Neuron (in vitro differentiated cells): ENCODE data around the gene LY6G5B.

ENCODE experiments used
- H2AFZ ChIP-seq: one replicate; pipeline ENCODE4 v1.6.1; 2013; ENCODE audit warnings: low read depth, mild to moderate bottlenecking, inconsistent platforms, low read length, moderate library complexity
- H3K27me3 ChIP-seq: one replicate; pipeline ENCODE4 v1.6.1; 2013; ENCODE audit warnings: low read length; ENCODE audit not compliant: insufficient read depth
- H3K36me3 ChIP-seq: one replicate; pipeline ENCODE4 v1.6.1; 2013; ENCODE audit warnings: low read length; ENCODE audit not compliant: insufficient read depth
- H3K4me1 ChIP-seq: one replicate; pipeline ENCODE4 v1.6.1; 2013; ENCODE audit warnings: low read length; ENCODE audit not compliant: insufficient read depth
- H3K4me3 ChIP-seq: 2 replicates; pipeline ENCODE4 v1.5.1; 2013; ENCODE audit warnings: mild to moderate bottlenecking, low read length, moderate library complexity
- H3K9me3 ChIP-seq: one replicate; pipeline ENCODE4 v1.6.1; 2013; ENCODE audit warnings: low read length

Gene LY6G5B

GRCh38 chr6:31669676-31670075 lies at the start of gene LY6G5B:
Gene LY6G5B (plus strand): TSS chr6:31669976. CDS start chr6:31670951, 975 bp downstream.
- Histone ChIP-seq H3K4me1 (peaks cover 7% of the 10 kb centered on the region), H3K27me3 (no peaks in the 10 kb centered on the region), H3K9me3 (no peaks in the 10 kb centered on the region), H3K36me3 (peaks cover 60% of the 10 kb centered on the region), H2AFZ (no peak within 1 kb of the TSS), H3K4me3 (no peak within 1 kb of the TSS)

- H3K4me3 ChIP-seq, result peak within 1 kb of the TSS; percentile 87
- H3K4me1 ChIP-seq, result peaks cover 18% of the 10 kb centered on the region
- H2AFZ ChIP-seq, result no peak within 1 kb of the TSS
- peaks cover 36% of the 10 kb centered on the region for H3K36me3 ChIP-seq
- H3K9me3 ChIP-seq, result no peaks in the 10 kb centered on the region
- no peaks in the 10 kb centered on the region for H3K27me3 ChIP-seq
Observed at GRCh38 chr6:31620586-31621319, 49.0 kb upstream of the LY6G5B start, which contains the start of gene PRRC2A. Gene PRRC2A (plus strand): TSS chr6:31620715. CDS start chr6:31622790, 2,075 bp downstream.

- H2AFZ ChIP-seq, result no peak overlapping the region
- peaks cover 42% of the 10 kb centered on the region for H3K36me3 ChIP-seq
- no peaks in the 10 kb centered on the region for H3K9me3 ChIP-seq
- peak overlapping the region; percentile 87 for H3K4me3 ChIP-seq
- H3K27me3 ChIP-seq, result no peaks in the 10 kb centered on the region
- peaks cover 18% of the 10 kb centered on the region for H3K4me1 ChIP-seq
Observed at GRCh38 chr6:31621320-31621939, 48.3 kb upstream of the LY6G5B start.

- Histone ChIP-seq H3K9me3 (no peaks in the 10 kb centered on the region), H3K4me1 (peaks cover 18% of the 10 kb centered on the region), H2AFZ (no peak overlapping the region), H3K27me3 (no peaks in the 10 kb centered on the region), H3K36me3 (peaks cover 48% of the 10 kb centered on the region), H3K4me3 (peak overlapping the region; percentile 87)
Observed at GRCh38 chr6:31621991-31622390, 47.8 kb upstream of the LY6G5B start.

- Histone ChIP-seq H2AFZ (no peak overlapping the region), H3K9me3 (no peaks in the 10 kb centered on the region), H3K4me1 (peaks cover 18% of the 10 kb centered on the region), H3K36me3 (peaks cover 55% of the 10 kb centered on the region), H3K4me3 (peak overlapping the region; percentile 87), H3K27me3 (no peaks in the 10 kb centered on the region)
Observed at GRCh38 chr6:31622684-31623091, 47.1 kb upstream of the LY6G5B start.

GRCh38 chr6:31624070-31624469 lies 45.7 kb upstream of the LY6G5B start:
- Histone ChIP-seq H2AFZ (no peak overlapping the region), H3K4me3 (no peak overlapping the region), H3K4me1 (peaks cover 18% of the 10 kb centered on the region), H3K9me3 (no peaks in the 10 kb centered on the region), H3K36me3 (peaks cover 68% of the 10 kb centered on the region), H3K27me3 (no peaks in the 10 kb centered on the region)

GRCh38 chr6:31626952-31627351 lies 42.8 kb upstream of the LY6G5B start:
- Histone ChIP-seq H3K4me1 (peaks cover 10% of the 10 kb centered on the region), H2AFZ (no peak overlapping the region), H3K27me3 (no peaks in the 10 kb centered on the region), H3K36me3 (peaks cover 95% of the 10 kb centered on the region), H3K4me3 (no peak overlapping the region), H3K9me3 (no peaks in the 10 kb centered on the region)

- Histone ChIP-seq H3K4me1 (peaks cover 3% of the 10 kb centered on the region), H3K9me3 (no peaks in the 10 kb centered on the region), H3K4me3 (no peak overlapping the region), H3K36me3 (peaks cover 96% of the 10 kb centered on the region), H3K27me3 (no peaks in the 10 kb centered on the region), H2AFZ (no peak overlapping the region)
Observed at GRCh38 chr6:31627690-31628287, 42.0 kb upstream of the LY6G5B start.

- H3K9me3 ChIP-seq, result no peaks in the 10 kb centered on the region
- H2AFZ ChIP-seq, result no peak overlapping the region
- H3K27me3 ChIP-seq, result no peaks in the 10 kb centered on the region
- H3K4me3 ChIP-seq, result no peak overlapping the region
- no peaks in the 10 kb centered on the region for H3K4me1 ChIP-seq
- peaks cover 97% of the 10 kb centered on the region for H3K36me3 ChIP-seq
Observed at GRCh38 chr6:31629014-31629413, 40.8 kb upstream of the LY6G5B start.

- Histone ChIP-seq H3K9me3 (no peaks in the 10 kb centered on the region), H3K27me3 (no peaks in the 10 kb centered on the region), H3K36me3 (peaks cover 98% of the 10 kb centered on the region), H2AFZ (no peak overlapping the region), H3K4me3 (no peak overlapping the region), H3K4me1 (no peaks in the 10 kb centered on the region)
Observed at GRCh38 chr6:31630177-31630934, 39.4 kb upstream of the LY6G5B start.

- Histone ChIP-seq H3K4me1 (no peaks in the 10 kb centered on the region), H3K9me3 (no peaks in the 10 kb centered on the region), H3K27me3 (no peaks in the 10 kb centered on the region), H3K36me3 (peaks cover 98% of the 10 kb centered on the region), H2AFZ (no peak overlapping the region), H3K4me3 (no peak overlapping the region)
Observed at GRCh38 chr6:31631209-31631608, 38.6 kb upstream of the LY6G5B start.

GRCh38 chr6:31631681-31632278 lies 38.0 kb upstream of the LY6G5B start:
- Histone ChIP-seq H3K9me3 (no peaks in the 10 kb centered on the region), H2AFZ (no peak overlapping the region), H3K36me3 (peaks cover 98% of the 10 kb centered on the region), H3K4me3 (no peak overlapping the region), H3K4me1 (no peaks in the 10 kb centered on the region), H3K27me3 (no peaks in the 10 kb centered on the region)
